ENCODE data around the gene CLSTN3.

GRCh38 chr12:7154042-7154441 lies 23.9 kb downstream of the CLSTN3 start:
- TF ChIP-seq EZH2 (IDR thresholded peaks at IDR 0.05; ENCODE audit: low read length, missing control alignments) (no peak), CTCF (conservative IDR thresholded peaks at IDR 0.05 in 1 of 2, IDR thresholded peaks at IDR 0.05 in 1 of 2; ENCODE audit: low read depth in 1 of 2, low read length in 2 of 2) (no peak)
